Lung (tissue), 16 donors: Measurements from ENCODE around the gene KEAP1. TPM values are rescaled to one million over a fixed set of nuclear protein-coding genes. Genes with fewer than 3 reads are reported as not detected.
"Not testable (repeated sequence)": the region's sequence is repeated elsewhere in the genome, so short reads cannot be mapped to it uniquely, and the experiment has no call there.

Source experiments
- ATAC-seq: fragments of 200-7000 bp; cut with Tn5 transposase; one replicate; pipeline ENCODE4 v1.9.1; 2020; ENCODE audit warnings: moderate number of reproducible peaks; ENCODE audit not compliant: insufficient read depth, low FRiP score
- DNase-seq, 3 donors: peaks; one replicate each; pipeline ENCODE4 v3.0.0-alpha.2; 2013 to 2017
- H3K27ac ChIP-seq, 2 donors: one replicate each; pipeline ENCODE4 v1.5.1; 2013; ENCODE audit warnings: mild to moderate bottlenecking in 2 of 2, moderate library complexity in 2 of 2, control low read depth in 1 of 2, inconsistent platforms in 1 of 2, low read depth in 1 of 2, low read length in 1 of 2
- H3K27me3 ChIP-seq, 3 donors: one replicate each; pipeline ENCODE4 v1.5.1; 2013; ENCODE audit warnings: low read length in 2 of 3; ENCODE audit not compliant: control insufficient read depth in 3 of 3, insufficient read depth in 3 of 3
- H3K36me3 ChIP-seq, 4 donors: one replicate each; pipeline ENCODE4 v1.5.1; 2013; ENCODE audit warnings: low read length in 4 of 4, mild to moderate bottlenecking in 1 of 4, moderate library complexity in 1 of 4; ENCODE audit not compliant: control insufficient read depth in 4 of 4, insufficient read depth in 4 of 4
- H3K4me1 ChIP-seq, 5 donors: one replicate each; pipeline ENCODE4 v1.5.1; 2013; ENCODE audit warnings: low read length in 5 of 5, mild to moderate bottlenecking in 2 of 5, moderate library complexity in 1 of 5; ENCODE audit not compliant: control insufficient read depth in 5 of 5, insufficient read depth in 5 of 5
- H3K4me3 ChIP-seq: one replicate; pipeline ENCODE4 v1.5.1; 2013; ENCODE audit warnings: mild to moderate bottlenecking, control low read depth, moderate library complexity
- H3K9ac ChIP-seq, 2 donors: one replicate each; pipeline ENCODE4 v1.5.1; 2013; ENCODE audit warnings: low read length in 2 of 2, control low read depth in 1 of 2; ENCODE audit not compliant: insufficient read depth in 1 of 2
- H3K9me3 ChIP-seq, 4 donors: one replicate each; pipeline ENCODE4 v1.5.1; 2013; ENCODE audit warnings: low read length in 3 of 4, mild to moderate bottlenecking in 1 of 4, moderate library complexity in 1 of 4; ENCODE audit not compliant: control insufficient read depth in 4 of 4, insufficient read depth in 3 of 4
- CTCF ChIP-seq: IDR thresholded peaks from 2 replicates; pipeline ENCODE4 v1.5.1; 2012; ENCODE audit warnings: mild to moderate bottlenecking; ENCODE audit errors: control extremely low read depth, extremely low read depth
- WGBS, 2 donors: extraction: QIAGEN DNeasy Blood & Tissue Kit; methylation state at CpG; one replicate each; pipeline ENCODE4 v1.1.7; 2013; 5-methylcytosine and 5-hydroxymethylcytosine counted together
- long read RNA-seq, 5 donors: transcript quantifications; one replicate each; lab custom pipeline, GENCODE V29; 2026
- polyA plus RNA-seq, 2 donors: library from polyadenylated mRNA; stranded (reverse); fragments of 200-250 nt; gene quantifications; one replicate each; pipeline ENCODE4 v1.2.1, GENCODE V29; 2013
- total RNA-seq, 2 donors: library from RNA; depleted of rRNA in 1 of 2; stranded (reverse); fragments of >200 nt in 1 of 2; gene quantifications; one replicate each; pipeline ENCODE4 v1.2.1, GENCODE V29; 2014 to 2021
- donor health status: control.
- donor health status: control.
- donor health status: Bipolar disorder and iron deficiency.
- donor health status: healthy.
- donor health status: DM: yes; HTN: yes; CAD: no.

KEAP1 gene
- total RNA-seq (10 to 100 TPM; 44.8 to 73.5 TPM), polyA plus RNA-seq (10 to 100 TPM; 51.0 to 69.5 TPM)
- long read RNA-seq, donor 1, transcript KEAP1-205 (2 exons, 451 nt) = major isoform, 5 of 70 reads
- long read RNA-seq, donor 1, partial matches to known transcripts = 57 of 70 reads
- long read RNA-seq, donor 1, other reads (novel, unspliced or antisense) = 0 of 70 reads
- long read RNA-seq, donor 2, transcript KEAP1-205 (2 exons, 451 nt) = major isoform, 6 of 8 reads
- long read RNA-seq, donor 2, partial matches to known transcripts = 0 of 8 reads
- long read RNA-seq, donor 2, other reads (novel, unspliced or antisense) = 0 of 8 reads
- long read RNA-seq, donor 3, transcript KEAP1-205 (2 exons, 451 nt) = major isoform, 5 of 15 reads
- long read RNA-seq, donor 3, partial matches to known transcripts = 6 of 15 reads
- long read RNA-seq, donor 3, other reads (novel, unspliced or antisense) = 0 of 15 reads
- long read RNA-seq, donor 4, transcript KEAP1-205 (2 exons, 451 nt) = major isoform, 9 of 23 reads
- long read RNA-seq, donor 4, partial matches to known transcripts = 12 of 23 reads
- long read RNA-seq, donor 4, other reads (novel, unspliced or antisense) = 0 of 23 reads
- long read RNA-seq, donor 5, transcript KEAP1-202 (6 exons, 2,648 nt) = minor isoform, 10 of 58 reads
- long read RNA-seq, donor 5, transcript KEAP1-205 (2 exons, 451 nt) = major isoform, 19 of 58 reads
- long read RNA-seq, donor 5, partial matches to known transcripts = 27 of 58 reads
- long read RNA-seq, donor 5, other reads (novel, unspliced or antisense) = 0 of 58 reads

DNA sequence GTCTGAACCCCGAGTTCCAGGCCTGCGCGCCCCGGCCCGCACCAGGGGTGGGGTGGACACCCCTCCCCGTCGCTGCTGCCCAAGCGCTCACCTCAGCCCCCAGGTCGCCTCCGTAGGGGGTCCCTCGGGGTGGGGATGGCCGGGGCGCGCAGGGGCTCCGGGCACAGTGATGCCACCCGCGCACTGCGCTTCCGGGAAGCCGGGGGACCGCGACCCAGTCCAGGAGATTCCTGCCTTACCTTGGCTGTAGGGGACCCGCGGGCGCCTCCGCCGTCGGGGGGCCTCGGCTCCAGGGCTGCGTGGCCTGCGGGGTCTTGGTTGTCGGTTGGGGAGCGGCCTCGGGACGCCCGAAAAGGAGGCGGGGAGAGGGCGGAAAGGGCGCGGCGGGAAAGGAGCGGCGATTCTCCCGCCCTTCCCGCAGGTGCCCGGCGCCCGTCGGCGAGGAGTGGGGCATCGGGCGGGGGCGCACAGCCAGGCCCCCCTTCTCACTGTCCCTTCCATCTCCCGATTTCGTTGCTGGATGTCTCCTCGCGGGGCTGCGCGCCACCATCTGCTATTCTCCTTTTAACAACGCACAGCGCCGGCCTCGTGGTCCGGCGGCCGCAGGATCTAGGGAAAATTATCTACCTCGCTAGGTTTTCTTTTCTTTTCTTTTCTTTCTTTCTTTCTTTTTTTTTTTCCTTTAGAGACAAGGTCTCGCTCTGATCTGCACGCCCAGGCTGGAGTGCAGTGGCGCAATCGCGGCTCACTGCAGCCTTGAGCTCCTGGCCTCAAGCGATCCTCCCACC is at the start of gene KEAP1:
Gene KEAP1 (minus strand): TSS at position 355 of the 788 bp plus-strand sequence. CDS start 3,323 bp downstream, outside the sequence.
- whole genome bisulfite sequencing, 2 donors = 3 to 4% methylated on average over 56 to 73 of the region's 73 CpGs
- Histone ChIP-seq H3K27ac (peak within 1 kb of the TSS; percentile 99), H3K27me3 (no peaks in the 10 kb centered on the region), H3K9me3 (no peaks in the 10 kb centered on the region), H3K4me1 (peaks cover 0 to 15% (median 0%) of the 10 kb centered on the region in 5 donors), H3K9ac (peak within 1 kb of the TSS in 1 of 2 donors; percentile 72), H3K4me3 (peak within 1 kb of the TSS; percentile 72), H3K36me3 (peaks cover 0 to 7% (median 6%) of the 10 kb centered on the region in 4 donors)
- DNase-seq = peak; percentile 61 to 71 (median 68)
- TF ChIP-seq CTCF = no peak
- peak; percentile 12 for ATAC-seq

DNA sequence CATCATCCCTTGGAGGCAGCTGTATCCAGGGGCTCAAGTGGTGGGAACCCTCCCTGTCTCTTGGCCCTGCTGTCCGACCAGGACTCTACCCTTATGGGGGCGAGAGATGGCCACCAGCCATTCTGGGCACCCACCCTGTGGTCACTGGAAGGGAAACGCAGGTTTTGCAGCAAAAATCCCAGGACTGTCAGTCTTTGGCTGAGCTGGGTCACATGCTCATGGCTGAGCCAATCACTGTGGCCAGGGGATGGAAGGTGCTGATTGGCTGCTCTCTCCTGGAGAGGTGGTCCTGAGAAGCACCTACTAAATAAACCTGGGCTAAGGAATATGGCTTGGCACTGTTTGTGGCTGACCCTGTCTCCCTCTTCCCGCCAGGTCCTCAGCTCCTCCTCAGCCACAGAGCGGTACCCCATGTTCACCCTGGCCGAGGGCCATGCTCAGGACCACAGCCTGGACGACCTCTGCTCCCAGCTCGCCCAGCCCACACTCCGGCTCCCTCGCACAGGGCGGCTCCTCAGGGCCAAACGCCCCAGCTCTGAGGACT is 49.4 kb upstream of the KEAP1 start:
- H3K27ac ChIP-seq = no peak overlapping the region
- DNase-seq = no peak
- H3K9me3 ChIP-seq = peaks cover 0 to 5% (median 0%) of the 10 kb centered on the region in 4 donors
- 85 to 87% methylated on average over 11 to 12 of the region's 12 CpGs for WGBS, 2 donors
- no peak for ATAC-seq
- H3K27me3 ChIP-seq = no peaks in the 10 kb centered on the region
- H3K9ac ChIP-seq = no peak overlapping the region
- no peaks in the 10 kb centered on the region for H3K4me1 ChIP-seq
- no peak overlapping the region for H3K4me3 ChIP-seq
- no peak for TF ChIP-seq CTCF
- H3K36me3 ChIP-seq = peaks cover 11 to 69% (median 38%) of the 10 kb centered on the region in 4 donors

- no peak overlapping the region for H3K9ac ChIP-seq
- DNase-seq (no peak), ATAC-seq (no peak)
- 79 to 86% methylated on average over 12 of the region's 12 CpGs for WGBS, 2 donors
- peak overlapping the region in 1 of 2 donors; percentile 10 for H3K27ac ChIP-seq
- no peaks in the 10 kb centered on the region for H3K27me3 ChIP-seq
- peak; percentile 0 for TF ChIP-seq CTCF
- peaks cover 0 to 5% (median 0%) of the 10 kb centered on the region in 4 donors for H3K9me3 ChIP-seq
- no peaks in the 10 kb centered on the region for H3K4me1 ChIP-seq
- H3K4me3 ChIP-seq = no peak overlapping the region
- H3K36me3 ChIP-seq = peaks cover 11 to 72% (median 41%) of the 10 kb centered on the region in 4 donors
These were observed 48.6 kb upstream of the KEAP1 start for GRCh38 chr19:10551698-10552301.

DNA sequence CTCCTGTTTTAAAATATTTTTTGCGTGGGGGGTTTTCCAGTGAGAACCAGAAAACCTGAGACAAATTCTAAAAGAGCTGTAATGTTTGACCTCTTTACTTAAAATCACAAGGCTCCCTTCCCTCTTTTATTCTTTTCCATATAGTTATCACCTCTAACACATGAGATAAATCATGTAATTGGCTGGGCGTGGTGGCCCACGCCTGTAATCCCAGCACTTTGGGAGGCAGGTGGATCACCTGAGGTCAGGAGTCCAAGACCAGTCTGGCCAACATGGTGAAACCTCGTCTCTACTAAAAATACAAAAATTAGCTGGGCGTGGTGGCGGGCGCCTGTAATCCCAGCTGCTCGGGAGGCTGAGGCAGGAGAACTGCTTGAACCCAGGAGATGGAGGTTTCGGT is 47.9 kb upstream of the KEAP1 start:
- not testable (repeated sequence) for DNase-seq, H3K27ac ChIP-seq, ATAC-seq, H3K9ac ChIP-seq, H3K9me3 ChIP-seq, H3K27me3 ChIP-seq, H3K4me1 ChIP-seq, H3K4me3 ChIP-seq
- 98% methylated on average over 9 of the region's 9 CpGs for WGBS, 2 donors
- H3K36me3 ChIP-seq = peaks cover 11 to 71% (median 38%) of the 10 kb centered on the region in 4 donors
